GM12872 (cell line): ENCODE measurements around the gene STX7.

Experiments
- TF ChIP-seq, protein P1 (sequence below): IDR thresholded peaks from 3 replicates; pipeline ENCODE4 v1.5.1; 2011; ENCODE audit warnings: low read depth, mild to moderate bottlenecking, low read length, moderate library complexity; ENCODE audit not compliant: insufficient read depth

The STX7 gene, protein sequence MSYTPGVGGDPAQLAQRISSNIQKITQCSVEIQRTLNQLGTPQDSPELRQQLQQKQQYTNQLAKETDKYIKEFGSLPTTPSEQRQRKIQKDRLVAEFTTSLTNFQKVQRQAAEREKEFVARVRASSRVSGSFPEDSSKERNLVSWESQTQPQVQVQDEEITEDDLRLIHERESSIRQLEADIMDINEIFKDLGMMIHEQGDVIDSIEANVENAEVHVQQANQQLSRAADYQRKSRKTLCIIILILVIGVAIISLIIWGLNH

DNA sequence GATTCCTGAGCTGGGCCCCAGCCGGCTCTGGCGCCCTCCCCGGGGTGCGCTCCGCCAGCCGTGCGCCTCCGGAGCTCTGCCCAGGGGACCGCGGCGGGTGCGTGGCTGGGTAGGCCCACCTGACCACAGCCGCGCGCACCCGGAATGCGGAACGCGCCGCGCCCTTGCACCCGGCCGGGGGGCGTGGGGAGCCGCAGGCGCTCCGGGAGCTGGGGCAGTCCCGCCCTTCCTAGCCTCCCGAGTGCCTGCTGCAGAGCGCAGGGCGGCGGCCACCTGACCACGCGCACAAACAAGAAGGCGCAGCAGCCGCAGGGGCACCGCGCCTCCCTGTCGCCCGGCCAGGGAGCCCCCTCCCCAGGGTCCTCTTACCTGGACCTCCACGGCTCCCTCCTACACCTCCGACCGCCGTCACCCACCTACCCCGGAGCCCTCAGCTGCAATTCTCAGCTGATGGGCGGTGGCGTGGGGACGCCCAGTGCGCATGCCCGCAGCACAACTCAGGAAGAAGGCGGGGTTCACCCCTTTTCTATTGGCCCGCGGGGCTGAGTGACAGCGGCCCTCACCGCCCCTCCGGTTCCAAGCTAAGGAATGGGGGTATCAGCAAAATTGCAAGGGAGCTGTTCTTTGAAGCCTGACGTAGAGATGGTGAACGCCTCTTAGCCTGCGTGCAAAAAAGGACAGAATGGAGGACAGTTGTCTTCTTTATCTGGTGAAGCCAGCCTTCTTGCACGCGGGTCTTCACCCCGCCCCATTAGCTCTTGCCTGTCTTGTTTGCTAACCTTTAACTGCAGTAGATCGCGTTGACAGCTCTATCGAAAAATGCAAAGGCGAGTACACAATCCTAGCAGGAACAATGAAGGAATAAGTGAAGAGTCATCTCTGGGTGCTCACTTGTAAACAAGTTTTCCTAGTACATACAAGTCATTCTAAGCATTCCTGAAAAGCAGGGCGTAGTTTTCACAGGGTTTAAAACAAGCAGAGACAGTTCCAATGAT is at the start of gene STX7:
Gene STX7, minus strand, starts transcription at position 479 of the 995 bp plus-strand sequence. CDS start 9,586 bp downstream, outside the sequence.
- TF ChIP-seq, protein P1, sequence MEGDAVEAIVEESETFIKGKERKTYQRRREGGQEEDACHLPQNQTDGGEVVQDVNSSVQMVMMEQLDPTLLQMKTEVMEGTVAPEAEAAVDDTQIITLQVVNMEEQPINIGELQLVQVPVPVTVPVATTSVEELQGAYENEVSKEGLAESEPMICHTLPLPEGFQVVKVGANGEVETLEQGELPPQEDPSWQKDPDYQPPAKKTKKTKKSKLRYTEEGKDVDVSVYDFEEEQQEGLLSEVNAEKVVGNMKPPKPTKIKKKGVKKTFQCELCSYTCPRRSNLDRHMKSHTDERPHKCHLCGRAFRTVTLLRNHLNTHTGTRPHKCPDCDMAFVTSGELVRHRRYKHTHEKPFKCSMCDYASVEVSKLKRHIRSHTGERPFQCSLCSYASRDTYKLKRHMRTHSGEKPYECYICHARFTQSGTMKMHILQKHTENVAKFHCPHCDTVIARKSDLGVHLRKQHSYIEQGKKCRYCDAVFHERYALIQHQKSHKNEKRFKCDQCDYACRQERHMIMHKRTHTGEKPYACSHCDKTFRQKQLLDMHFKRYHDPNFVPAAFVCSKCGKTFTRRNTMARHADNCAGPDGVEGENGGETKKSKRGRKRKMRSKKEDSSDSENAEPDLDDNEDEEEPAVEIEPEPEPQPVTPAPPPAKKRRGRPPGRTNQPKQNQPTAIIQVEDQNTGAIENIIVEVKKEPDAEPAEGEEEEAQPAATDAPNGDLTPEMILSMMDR = no peak

DNA sequence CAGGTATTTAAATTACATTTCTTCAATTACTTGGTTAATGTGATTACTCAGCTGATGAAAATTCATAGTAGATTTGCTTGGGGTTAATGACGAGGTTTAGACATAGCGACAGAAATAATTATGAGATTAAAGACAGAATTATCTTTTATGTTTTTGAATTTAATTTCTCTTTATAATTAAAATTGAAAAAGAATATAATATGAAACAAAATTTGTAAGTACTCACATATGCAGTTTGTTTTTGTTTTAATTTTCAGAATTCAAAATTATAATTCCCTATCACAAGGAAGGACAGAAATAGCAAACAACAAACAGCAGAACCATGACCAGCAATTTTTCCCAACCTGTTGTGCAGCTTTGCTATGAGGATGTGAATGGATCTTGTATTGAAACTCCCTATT is 39.5 kb upstream of the STX7 start, which contains the start of gene TAAR8:
Gene TAAR8, plus strand, starts transcription at position 301 of the 400 bp plus-strand sequence. Its CDS starts 21 bp downstream, at position 322.
- TF ChIP-seq, protein P1 = no peak

DNA sequence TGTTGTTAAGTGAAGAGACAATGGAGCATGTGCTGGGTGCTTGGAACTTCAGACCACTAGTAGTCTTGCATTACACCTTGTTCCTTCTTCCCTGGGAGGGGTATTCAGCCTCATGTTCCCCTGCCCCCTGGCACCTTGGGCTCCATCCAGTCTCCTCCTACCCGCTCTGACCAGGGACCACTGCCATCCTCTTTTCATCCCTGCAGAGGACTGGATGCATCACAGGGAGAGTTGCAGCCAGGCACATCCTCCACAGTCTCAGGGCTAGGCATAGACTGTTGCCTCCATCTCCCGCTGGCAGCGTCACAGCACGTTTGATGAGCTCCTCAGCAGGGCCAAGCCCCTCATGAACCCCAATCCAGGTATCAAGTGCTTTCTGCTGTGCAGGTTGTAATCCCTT is 38.3 kb upstream of the STX7 start:
- TF ChIP-seq, protein P1 = no peak

DNA sequence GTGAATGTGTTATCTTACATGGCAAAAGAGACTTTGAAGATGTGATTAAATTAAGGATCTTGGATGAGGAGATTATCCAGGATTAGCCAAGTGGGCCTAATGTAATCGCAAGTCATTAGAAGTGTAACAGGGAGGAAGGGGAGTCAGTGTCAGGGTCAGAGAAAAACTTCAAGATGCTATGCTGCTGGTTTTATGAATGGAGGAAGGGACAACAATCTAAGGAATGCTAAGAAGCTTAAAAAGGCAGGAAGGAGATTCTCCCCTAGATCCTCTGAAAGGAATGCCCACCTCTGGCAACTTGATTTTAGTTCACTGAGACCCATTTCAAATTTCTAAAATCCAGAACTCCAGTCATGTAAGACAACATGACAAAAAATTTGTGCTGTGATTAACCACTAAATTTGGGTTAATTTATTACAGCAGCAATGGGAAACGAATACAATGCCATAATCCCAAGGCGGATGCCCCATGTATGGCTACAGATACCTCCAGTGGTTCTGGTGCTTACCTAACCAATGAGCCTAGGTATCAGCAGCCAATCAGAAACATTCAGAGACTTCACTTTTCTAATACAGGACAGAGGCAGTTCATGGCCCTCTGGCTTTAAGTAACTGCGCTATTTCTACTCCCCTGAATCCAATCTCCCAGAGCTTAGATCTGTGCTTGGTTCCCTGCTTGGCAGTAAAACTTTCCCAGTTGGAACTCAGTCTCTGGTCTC is 36.0 kb upstream of the STX7 start:
- TF ChIP-seq, protein P1 = no peak

DNA sequence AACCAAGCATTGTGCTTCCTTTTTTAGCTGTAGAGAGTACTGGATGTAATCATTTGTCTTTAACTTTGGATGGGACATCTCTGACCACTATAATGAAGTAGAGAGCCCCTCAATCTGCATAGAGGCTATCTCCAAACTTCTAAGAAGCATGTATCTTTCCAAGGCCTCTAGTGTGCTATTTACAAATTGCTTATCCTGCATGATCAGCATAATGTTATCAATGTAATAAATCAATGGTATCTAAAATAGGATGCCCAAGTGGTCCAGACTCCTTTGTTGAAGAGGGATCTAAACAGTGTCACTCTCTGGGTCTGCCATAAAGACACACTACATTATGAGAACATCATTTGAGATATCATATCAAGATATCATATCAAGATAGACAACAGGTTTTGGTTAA is 31.9 kb upstream of the STX7 start:
- TF ChIP-seq, protein P1 = no peak

DNA sequence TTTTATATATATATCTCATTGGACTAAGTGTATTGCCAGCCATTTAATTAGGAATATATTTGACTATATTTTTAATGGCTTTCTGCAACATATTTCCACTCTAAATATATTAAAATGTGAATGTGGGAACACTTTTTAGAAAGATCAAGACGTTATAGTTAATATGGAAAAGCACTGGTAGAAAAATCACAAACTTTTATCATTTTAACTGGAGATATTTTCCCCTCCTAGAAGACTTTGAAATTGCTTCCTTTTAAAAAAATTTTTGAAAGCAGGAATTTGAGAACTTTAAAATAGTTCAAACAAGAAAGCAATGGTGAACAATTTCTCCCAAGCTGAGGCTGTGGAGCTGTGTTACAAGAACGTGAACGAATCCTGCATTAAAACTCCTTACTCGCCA is 25.1 kb upstream of the STX7 start, which contains the start of gene TAAR9:
Gene TAAR9, plus strand, starts transcription at position 301 of the 400 bp plus-strand sequence. Its CDS starts 13 bp downstream, at position 314.
- TF ChIP-seq, protein P1 = no peak
